IPS-18a (cell line): ENCODE measurements around the gene PTPN7.

ENCODE experiments used
- H3K27ac ChIP-seq: one replicate; pipeline ENCODE4 v1.5.1; 2013; ENCODE audit warnings: low read length
- H3K27me3 ChIP-seq: one replicate; pipeline ENCODE4 v1.6.1; 2013; ENCODE audit warnings: mild to moderate bottlenecking, low read length; ENCODE audit not compliant: control insufficient read depth, insufficient read depth
- H3K36me3 ChIP-seq: one replicate; pipeline ENCODE4 v1.6.1; 2013; ENCODE audit warnings: low read depth, low read length; ENCODE audit not compliant: control insufficient read depth
- H3K4me1 ChIP-seq: one replicate; pipeline ENCODE4 v1.6.1; 2013; ENCODE audit warnings: low read depth, low read length; ENCODE audit not compliant: control insufficient read depth
- H3K4me3 ChIP-seq: one replicate; pipeline ENCODE4 v1.5.1; 2013; ENCODE audit warnings: low read length
- H3K9ac ChIP-seq: one replicate; pipeline ENCODE4 v1.6.1; 2013; ENCODE audit warnings: mild to moderate bottlenecking, low read length, moderate library complexity
- H3K9me3 ChIP-seq: one replicate; pipeline ENCODE4 v1.6.1; 2013; ENCODE audit warnings: low read depth, low read length; ENCODE audit not compliant: control insufficient read depth

PTPN7 gene

DNA sequence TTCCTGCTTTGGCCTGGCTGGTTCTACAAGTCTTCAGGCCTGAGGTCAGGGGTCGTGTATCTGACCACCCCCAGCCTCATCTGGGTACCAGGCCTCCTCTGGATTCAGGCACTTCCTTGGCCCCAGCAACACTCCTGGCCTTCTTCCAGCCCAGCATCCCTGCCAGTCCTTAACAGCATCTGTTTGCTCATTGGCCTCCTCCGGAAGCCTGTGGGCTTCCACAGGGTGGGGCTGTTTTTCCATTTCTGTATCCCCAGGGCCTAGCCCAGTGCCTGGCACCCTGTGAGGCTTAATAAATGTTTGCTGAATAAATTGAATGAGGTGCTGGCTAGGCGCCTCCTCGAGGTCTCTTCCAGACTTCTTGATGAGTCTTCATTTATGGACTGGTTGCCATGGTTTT lies 59.2 kb downstream of the PTPN7 start:
- Histone ChIP-seq H3K36me3 (no peaks in the 10 kb centered on the region), H3K9me3 (no peaks in the 10 kb centered on the region), H3K4me1 (peaks cover 12% of the 10 kb centered on the region), H3K4me3 (no peak overlapping the region), H3K27me3 (no peaks in the 10 kb centered on the region), H3K27ac (no peak overlapping the region), H3K9ac (no peak overlapping the region)
